Spleen (tissue), 7 donors: ENCODE results near the gene GOLGA7B.

ENCODE experiments used
- POLR2A ChIP-seq, 3 donors: fragments of 450-650 bp; IDR thresholded peaks; one replicate each; pipeline ENCODE4 v1.5.1; 2017; ENCODE audit warnings: antibody characterized with exemption in 3 of 3, mild to moderate bottlenecking in 1 of 3
- POLR2AphosphoS5 ChIP-seq, 3 donors: sonication (generic); formaldehyde crosslinking; IDR thresholded peaks; one replicate each; pipeline ENCODE4 v1.5.1; 2017; ENCODE audit warnings: antibody characterized with exemption in 3 of 3
- TF ChIP-seq, protein P1 (sequence below), 11 experiments: fragments of 200-600 bp in 7 of 11; fragments of 450-650 bp in 4 of 11; sonication (generic) in 4 of 11; IDR thresholded peaks in 8 of 11; conservative IDR thresholded peaks in 3 of 11; 1 replicate in 7 of 11; 2 replicates in 4 of 11; pipeline versions ENCODE4 v1.4.0 to v1.8.0; 2016 to 2021; ENCODE audit warnings: antibody characterized with exemption in 11 of 11, inconsistent platforms in 4 of 11, mild to moderate bottlenecking in 1 of 11
- donor health status: DM: no; HTN: no; CAD: no; lungs with moderate emphysema.
- donor health status: DM: no; HTN: no; CAD: no.
- donor health status: DM: no; HTN: no; CAD: no.

DNA sequence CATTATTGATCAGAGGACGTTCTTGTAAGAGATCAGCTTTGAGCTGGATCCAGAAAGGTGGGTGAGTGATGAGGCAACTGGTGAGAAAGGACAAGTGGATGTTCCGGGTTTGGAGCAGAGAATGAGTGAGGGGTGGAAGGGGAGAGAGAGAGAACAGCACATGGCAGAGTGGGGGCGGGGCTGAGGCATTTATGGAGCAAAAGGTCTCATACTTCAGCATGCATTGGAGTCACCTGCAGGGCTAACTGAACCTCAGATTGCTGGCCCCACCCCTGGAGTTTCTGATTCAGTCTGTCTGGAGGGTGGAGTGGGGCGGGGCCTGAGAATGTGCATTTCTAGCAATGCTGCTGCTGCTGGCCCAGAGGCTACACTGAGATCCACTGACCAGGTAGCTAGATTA lies 71.2 kb downstream of the GOLGA7B start:
- TF ChIP-seq, protein P1, sequence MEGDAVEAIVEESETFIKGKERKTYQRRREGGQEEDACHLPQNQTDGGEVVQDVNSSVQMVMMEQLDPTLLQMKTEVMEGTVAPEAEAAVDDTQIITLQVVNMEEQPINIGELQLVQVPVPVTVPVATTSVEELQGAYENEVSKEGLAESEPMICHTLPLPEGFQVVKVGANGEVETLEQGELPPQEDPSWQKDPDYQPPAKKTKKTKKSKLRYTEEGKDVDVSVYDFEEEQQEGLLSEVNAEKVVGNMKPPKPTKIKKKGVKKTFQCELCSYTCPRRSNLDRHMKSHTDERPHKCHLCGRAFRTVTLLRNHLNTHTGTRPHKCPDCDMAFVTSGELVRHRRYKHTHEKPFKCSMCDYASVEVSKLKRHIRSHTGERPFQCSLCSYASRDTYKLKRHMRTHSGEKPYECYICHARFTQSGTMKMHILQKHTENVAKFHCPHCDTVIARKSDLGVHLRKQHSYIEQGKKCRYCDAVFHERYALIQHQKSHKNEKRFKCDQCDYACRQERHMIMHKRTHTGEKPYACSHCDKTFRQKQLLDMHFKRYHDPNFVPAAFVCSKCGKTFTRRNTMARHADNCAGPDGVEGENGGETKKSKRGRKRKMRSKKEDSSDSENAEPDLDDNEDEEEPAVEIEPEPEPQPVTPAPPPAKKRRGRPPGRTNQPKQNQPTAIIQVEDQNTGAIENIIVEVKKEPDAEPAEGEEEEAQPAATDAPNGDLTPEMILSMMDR (IDR thresholded peaks at IDR 0.05 in 8 of 11, conservative IDR thresholded peaks at IDR 0.05 in 3 of 11), result no peak
- TF ChIP-seq POLR2A (IDR thresholded peaks at IDR 0.05) (no peak), POLR2AphosphoS5 (IDR thresholded peaks at IDR 0.05) (no peak)
